Measurements from ENCODE around the gene MICAL2. TPM values are rescaled to one million over a fixed set of nuclear protein-coding genes. Genes with fewer than 3 reads are reported as not detected.
A peak's percentile ranks its signal among the peaks of the same experiment; 100 is the strongest.
"Not testable (repeated sequence)": the region's sequence is repeated elsewhere in the genome, so short reads cannot be mapped to it uniquely, and the experiment has no call there.

MICAL2 gene
- total RNA-seq, 4 donors from 2014 or later, result 109 to 197 (median 183) TPM

DNA sequence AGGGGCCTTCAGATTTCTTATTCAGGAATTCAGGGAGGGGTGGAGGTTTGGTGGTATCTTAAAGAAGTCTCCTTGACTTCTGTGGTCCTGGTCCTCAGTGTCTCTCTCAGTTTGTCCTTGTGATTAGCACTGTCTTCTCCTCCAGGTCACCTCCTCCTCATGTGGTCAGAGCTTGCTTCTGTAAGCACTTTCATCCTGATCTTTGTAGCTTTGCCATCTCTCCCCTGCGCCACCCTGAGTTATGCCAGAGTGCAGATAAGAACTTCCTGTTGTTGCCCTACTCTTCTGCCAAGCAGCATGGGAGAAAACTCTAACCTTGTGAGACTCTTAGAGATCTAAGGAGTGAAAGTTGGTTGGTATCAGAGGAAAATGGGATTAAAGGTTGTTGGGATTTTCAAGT, 30.9 kb downstream of the MICAL2 start:
- no peaks in the 10 kb centered on the region for H3K9me3 ChIP-seq
- peaks cover 0 to 4% (median 0%) of the 10 kb centered on the region in 3 donors for H3K36me3 ChIP-seq
- TF ChIP-seq, protein P1, sequence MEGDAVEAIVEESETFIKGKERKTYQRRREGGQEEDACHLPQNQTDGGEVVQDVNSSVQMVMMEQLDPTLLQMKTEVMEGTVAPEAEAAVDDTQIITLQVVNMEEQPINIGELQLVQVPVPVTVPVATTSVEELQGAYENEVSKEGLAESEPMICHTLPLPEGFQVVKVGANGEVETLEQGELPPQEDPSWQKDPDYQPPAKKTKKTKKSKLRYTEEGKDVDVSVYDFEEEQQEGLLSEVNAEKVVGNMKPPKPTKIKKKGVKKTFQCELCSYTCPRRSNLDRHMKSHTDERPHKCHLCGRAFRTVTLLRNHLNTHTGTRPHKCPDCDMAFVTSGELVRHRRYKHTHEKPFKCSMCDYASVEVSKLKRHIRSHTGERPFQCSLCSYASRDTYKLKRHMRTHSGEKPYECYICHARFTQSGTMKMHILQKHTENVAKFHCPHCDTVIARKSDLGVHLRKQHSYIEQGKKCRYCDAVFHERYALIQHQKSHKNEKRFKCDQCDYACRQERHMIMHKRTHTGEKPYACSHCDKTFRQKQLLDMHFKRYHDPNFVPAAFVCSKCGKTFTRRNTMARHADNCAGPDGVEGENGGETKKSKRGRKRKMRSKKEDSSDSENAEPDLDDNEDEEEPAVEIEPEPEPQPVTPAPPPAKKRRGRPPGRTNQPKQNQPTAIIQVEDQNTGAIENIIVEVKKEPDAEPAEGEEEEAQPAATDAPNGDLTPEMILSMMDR (IDR thresholded peaks at IDR 0.05), result no peak
- DNase-seq, result no peak
- no peak overlapping the region for H3K4me3 ChIP-seq
- H3K27ac ChIP-seq, result peak overlapping the region in 2 of 4 donors; percentile 75 to 83
- H3K27me3 ChIP-seq, result no peaks in the 10 kb centered on the region
- peaks cover 0 to 83% (median 15%) of the 10 kb centered on the region in 4 donors for H3K4me1 ChIP-seq

DNA sequence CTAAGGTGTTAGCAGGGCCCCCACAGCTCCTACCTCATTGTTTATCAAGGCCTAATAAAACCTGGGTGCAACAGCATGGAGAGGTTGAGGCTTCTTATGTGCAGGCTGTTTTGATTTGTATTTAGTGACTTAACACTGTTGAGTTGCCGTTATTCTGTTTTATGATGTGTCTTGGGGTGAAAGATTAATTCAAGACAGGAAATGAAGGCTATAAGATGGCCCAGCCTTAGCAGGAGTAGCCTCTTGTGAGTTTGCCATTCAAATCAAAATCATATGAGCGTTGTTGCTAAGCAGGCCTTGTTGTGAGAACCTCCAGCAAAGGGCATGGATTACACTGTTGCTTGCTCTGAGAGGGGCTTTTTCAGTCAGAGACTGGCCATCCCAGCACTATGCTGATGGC, 31.8 kb downstream of the MICAL2 start:
- DNase-seq, result no peak
- Histone ChIP-seq H3K27me3 (no peaks in the 10 kb centered on the region), H3K36me3 (peaks cover 0 to 4% (median 0%) of the 10 kb centered on the region in 3 donors), H3K27ac (peak overlapping the region in 3 of 4 donors; percentile 22 to 83 (median 75)), H3K4me1 (peaks cover 0 to 74% (median 15%) of the 10 kb centered on the region in 4 donors), H3K9me3 (no peaks in the 10 kb centered on the region), H3K4me3 (no peak overlapping the region)
- TF ChIP-seq, protein P1 (IDR thresholded peaks at IDR 0.05), result no peak
- TF ChIP-seq POLR2A (IDR thresholded peaks at IDR 0.05), result no peak

DNA sequence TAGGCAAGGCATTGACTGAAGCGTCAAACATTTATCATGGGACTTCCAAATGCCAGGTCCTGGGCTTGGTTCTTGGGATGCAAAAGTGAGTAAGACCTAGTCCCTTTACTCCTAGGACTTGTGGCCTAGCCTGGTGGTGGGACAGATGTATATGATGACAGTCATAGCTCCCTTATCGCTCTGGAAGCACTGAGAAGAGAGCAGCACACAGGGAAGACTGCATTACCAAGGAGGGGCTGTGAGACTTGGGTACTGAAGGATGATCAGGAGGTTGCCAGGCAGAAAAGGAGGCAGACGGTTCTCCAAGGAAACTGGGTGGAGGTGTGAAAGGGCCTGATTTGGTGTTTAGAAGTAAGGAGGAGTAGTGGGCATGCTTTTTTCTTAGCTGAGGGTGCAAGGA, 32.5 kb downstream of the MICAL2 start:
- peaks cover 0 to 4% (median 0%) of the 10 kb centered on the region in 3 donors for H3K36me3 ChIP-seq
- no peaks in the 10 kb centered on the region for H3K27me3 ChIP-seq
- no peak for TF ChIP-seq POLR2A (IDR thresholded peaks at IDR 0.05)
- TF ChIP-seq, protein P1 (IDR thresholded peaks at IDR 0.05), result no peak
- H3K4me1 ChIP-seq, result peaks cover 0 to 67% (median 15%) of the 10 kb centered on the region in 4 donors
- no peak for DNase-seq
- H3K4me3 ChIP-seq, result no peak overlapping the region
- H3K27ac ChIP-seq, result peak overlapping the region in 3 of 4 donors; percentile 22 to 83 (median 75)
- H3K9me3 ChIP-seq, result no peaks in the 10 kb centered on the region

DNA sequence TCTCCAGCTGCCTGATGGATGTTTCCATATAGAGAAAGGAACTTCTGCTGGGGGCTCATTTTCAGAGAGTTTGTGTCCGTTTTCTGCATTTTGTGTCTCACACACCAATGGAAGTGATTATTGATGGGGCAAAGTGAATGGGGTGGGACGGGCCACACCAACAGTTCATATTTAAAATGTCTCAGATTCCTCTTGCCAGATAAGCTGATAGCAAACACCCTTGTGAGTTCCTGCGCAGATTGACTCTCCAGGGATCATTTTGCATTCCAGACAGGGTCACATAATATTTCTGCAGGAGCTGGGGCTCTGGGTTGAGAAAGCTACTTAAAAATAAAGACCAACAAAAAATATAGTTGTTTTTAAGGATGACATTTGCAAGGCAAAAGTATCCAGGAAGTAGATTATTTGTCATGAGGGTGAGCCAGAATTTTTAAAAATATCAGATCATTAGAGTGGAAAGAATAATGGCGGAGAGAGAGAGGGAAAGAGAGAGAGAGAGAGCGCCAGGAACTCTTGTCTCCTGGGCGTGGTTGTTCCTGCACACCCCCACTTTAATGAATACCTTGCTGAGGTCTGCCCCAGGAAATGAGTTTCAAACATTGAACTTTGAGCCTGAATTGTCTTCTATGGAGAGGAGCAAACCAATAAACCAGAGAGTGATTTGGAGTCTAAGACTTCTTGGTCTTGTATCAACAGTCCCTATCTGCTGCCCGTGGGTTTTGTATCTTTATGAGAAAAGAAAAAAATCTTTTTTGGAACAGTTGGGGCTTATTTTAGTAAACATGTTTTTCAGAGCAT, 33.3 kb downstream of the MICAL2 start:
- peak in 1 of 2 donors; percentile 45 for TF ChIP-seq POLR2A (IDR thresholded peaks at IDR 0.05)
- TF ChIP-seq, protein P1 (IDR thresholded peaks at IDR 0.05), result no peak
- Histone ChIP-seq H3K9me3 (no peaks in the 10 kb centered on the region), H3K27ac (peak overlapping the region in 3 of 4 donors; percentile 25 to 83 (median 75)), H3K27me3 (no peaks in the 10 kb centered on the region), H3K36me3 (peaks cover 0 to 4% (median 0%) of the 10 kb centered on the region in 3 donors), H3K4me3 (no peak overlapping the region), H3K4me1 (peaks cover 0 to 60% (median 15%) of the 10 kb centered on the region in 4 donors)
- peak in 1 of 3 donors; percentile 72 for DNase-seq

DNA sequence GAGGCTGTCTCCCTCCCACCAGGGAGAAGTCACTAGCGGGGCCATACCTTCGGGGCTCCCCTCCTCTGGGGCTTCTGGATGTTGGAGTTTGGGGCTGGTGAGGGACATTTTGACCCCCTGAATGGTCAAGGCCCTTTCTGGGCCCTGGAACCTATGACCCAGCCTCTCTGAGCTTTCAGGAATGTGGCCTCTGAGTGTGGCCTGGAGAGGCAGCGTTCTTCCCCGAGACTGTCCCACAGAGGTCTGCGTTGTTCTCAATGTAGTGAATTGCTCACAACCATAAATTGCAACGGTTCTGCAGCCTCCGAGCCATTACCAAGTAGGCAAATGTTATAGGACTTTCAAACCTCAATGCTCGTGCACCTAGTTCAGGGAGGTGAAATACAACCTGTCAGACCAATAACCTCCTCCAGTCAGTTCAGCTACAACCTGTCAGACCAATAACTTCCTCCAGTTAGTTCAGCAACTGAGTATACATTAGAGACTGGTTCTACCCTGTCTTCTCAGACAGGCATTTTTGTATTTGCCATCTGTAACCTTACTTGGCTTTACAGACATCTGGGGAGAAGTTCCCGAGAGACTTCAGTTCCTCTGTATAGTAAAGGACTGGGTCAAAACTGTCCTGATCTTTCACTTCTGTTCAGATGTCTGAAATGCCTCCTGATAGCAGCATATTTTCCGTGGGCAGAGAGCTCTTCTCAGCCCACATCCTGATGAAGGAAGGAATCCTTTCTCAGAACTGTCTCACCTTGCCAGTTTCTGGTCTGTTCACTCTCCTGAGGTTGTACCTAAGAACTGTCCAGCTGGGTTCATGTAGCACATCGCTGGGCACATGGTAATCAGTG, 34.2 kb downstream of the MICAL2 start:
- peaks cover 0 to 4% (median 0%) of the 10 kb centered on the region in 3 donors for H3K36me3 ChIP-seq
- H3K9me3 ChIP-seq, result no peaks in the 10 kb centered on the region
- H3K27me3 ChIP-seq, result no peaks in the 10 kb centered on the region
- DNase-seq, result peak in 2 of 3 donors; percentile 36 to 48
- no peak overlapping the region for H3K4me3 ChIP-seq
- TF ChIP-seq POLR2A (IDR thresholded peaks at IDR 0.05), result no peak
- TF ChIP-seq, protein P1 (IDR thresholded peaks at IDR 0.05), result no peak
- peak overlapping the region in 3 of 4 donors; percentile 25 to 83 (median 75) for H3K27ac ChIP-seq
- H3K4me1 ChIP-seq, result peaks cover 0 to 51% (median 15%) of the 10 kb centered on the region in 4 donors

DNA sequence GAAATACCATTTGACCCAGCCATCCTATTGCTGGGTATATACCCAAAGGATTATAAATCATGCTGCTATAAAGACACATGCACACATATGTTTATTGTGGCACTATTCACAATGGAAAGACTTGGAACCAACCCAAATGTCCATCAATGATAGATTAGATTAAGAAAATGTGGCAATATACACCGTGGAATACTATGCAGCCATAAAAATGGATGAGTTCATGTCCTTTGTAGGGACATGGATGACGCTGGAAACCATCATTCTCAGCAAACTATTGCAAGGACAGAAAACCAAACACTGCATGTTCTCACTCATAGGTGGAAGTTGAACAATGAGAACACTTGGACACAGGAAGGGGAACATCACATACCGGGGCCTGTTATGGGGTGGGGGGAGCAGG, 36.3 kb downstream of the MICAL2 start:
- not testable (repeated sequence) for H3K9me3 ChIP-seq, H3K27me3 ChIP-seq, H3K4me3 ChIP-seq, H3K27ac ChIP-seq, H3K36me3 ChIP-seq, DNase-seq
- peaks cover 0 to 31% (median 15%) of the 10 kb centered on the region in 4 donors for H3K4me1 ChIP-seq
